HG03095 (cell line): ENCODE data around the gene MRPL12.
"Not testable (repeated sequence)": the region's sequence is repeated elsewhere in the genome, so short reads cannot be mapped to it uniquely, and the experiment has no call there.

Experiments used
- ATAC-seq: cut with Tn5 transposase; IDR thresholded peaks from one replicate; pipeline ENCODE4 v1.9.1; 2021; ENCODE audit warnings: moderate library complexity; ENCODE audit not compliant: unreplicated experiment

The MRPL12 gene

GRCh38 chr17:81702934-81703746 is at the start of gene MRPL12:
TSS of gene MRPL12 (plus strand) at chr17:81703367. CDS start at chr17:81703502, 135 bp downstream.
- peak; percentile 68 for ATAC-seq

GRCh38 chr17:81655378-81656117 is 47.6 kb upstream of the MRPL12 start:
- no peak for ATAC-seq

GRCh38 chr17:81656118-81656743 is 46.9 kb upstream of the MRPL12 start, which contains the start of gene PDE6G:
TSS of gene PDE6G (minus strand) at chr17:81656542. CDS start at chr17:81653305, 3,237 bp downstream.
- no peak for ATAC-seq

- ATAC-seq: no peak
These were observed 46.3 kb upstream of the MRPL12 start for GRCh38 chr17:81656835-81657234.

GRCh38 chr17:81659038-81659437 is 44.1 kb upstream of the MRPL12 start:
- no peak for ATAC-seq

- no peak for ATAC-seq
These were observed 42.7 kb upstream of the MRPL12 start for GRCh38 chr17:81660441-81660840.

- ATAC-seq: no peak
These were observed 41.2 kb upstream of the MRPL12 start for GRCh38 chr17:81662002-81662401.

- no peak for ATAC-seq
These were observed 39.1 kb upstream of the MRPL12 start for GRCh38 chr17:81664051-81664470.

GRCh38 chr17:81665205-81666091 is 37.7 kb upstream of the MRPL12 start:
- ATAC-seq: no peak

GRCh38 chr17:81666092-81666341 is 37.1 kb upstream of the MRPL12 start:
- peak; percentile 23 for ATAC-seq

GRCh38 chr17:81666342-81667191 is 36.6 kb upstream of the MRPL12 start, which contains the start of the genes CCDC137 and OXLD1:
TSS of gene CCDC137 (plus strand) at chr17:81666737. CDS start at chr17:81666767, 30 bp downstream.
TSS of gene OXLD1 (minus strand) at chr17:81666605. CDS start at chr17:81666577, 28 bp downstream.
- ATAC-seq: peak; percentile 88

- no peak for ATAC-seq
These were observed 35.4 kb upstream of the MRPL12 start for GRCh38 chr17:81667754-81668153.

- no peak for ATAC-seq
These were observed 30.7 kb upstream of the MRPL12 start for GRCh38 chr17:81672504-81672903.

GRCh38 chr17:81672954-81673353 is 30.2 kb upstream of the MRPL12 start:
- ATAC-seq: no peak

GRCh38 chr17:81673561-81674258 is 29.5 kb upstream of the MRPL12 start:
- ATAC-seq: no peak

GRCh38 chr17:81675515-81676221 is 27.5 kb upstream of the MRPL12 start:
- not testable (repeated sequence) for ATAC-seq

- no peak for ATAC-seq
These were observed 26.3 kb upstream of the MRPL12 start for GRCh38 chr17:81676906-81677305.

GRCh38 chr17:81680150-81680549 is 23.0 kb upstream of the MRPL12 start:
- no peak for ATAC-seq
